ENCODE data around the gene TMEM234.

GRCh38 chr1:32221581-32221979 is 573 bp downstream of the TMEM234 start:
- TF ChIP-seq CTCF (IDR thresholded peaks at IDR 0.05; ENCODE audit: insufficient read depth, low read length, poor library complexity, severe bottlenecking) (no peak), EZH2phosphoT487 (conservative IDR thresholded peaks at IDR 0.05; ENCODE audit: low read length) (no peak)

Data from SU-DHL-6 (cell line).